RPMI8226 (cell line): Measurements from ENCODE around the gene CACFD1.
A peak's percentile ranks its signal among the peaks of the same experiment; 100 is the strongest.

Source experiments
- DNase-seq: peaks from one replicate; pipeline ENCODE4 v3.0.0-alpha.2; 2015

The CACFD1 gene

GRCh38 chr9:133459476-133460404 is at the start of gene CACFD1:
Gene CACFD1, plus strand, starts transcription at chr9:133459978. Its CDS starts 89 bp downstream, at chr9:133460067.
- DNase-seq = peak; percentile 99

DNA sequence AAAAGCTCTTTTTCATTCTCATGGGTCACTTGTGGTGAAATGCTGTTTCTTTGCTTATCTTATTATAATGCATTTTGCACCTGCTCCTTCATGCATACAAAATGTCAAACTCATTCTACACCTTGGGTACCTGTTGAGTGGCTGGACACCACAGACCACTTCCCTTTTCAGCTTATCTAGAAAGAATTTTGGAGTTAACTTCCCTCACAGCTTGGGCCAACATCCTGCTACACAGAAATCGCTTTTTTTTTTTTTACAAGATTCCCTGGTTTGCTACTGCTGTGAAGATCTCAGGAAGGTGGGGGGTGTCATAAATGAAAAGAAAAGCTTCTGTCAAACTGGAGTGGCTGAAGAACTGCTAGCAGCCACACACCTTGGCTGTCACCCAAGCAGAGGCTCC is 44.6 kb upstream of the CACFD1 start:
- no peak for DNase-seq

GRCh38 chr9:133417541-133418461 is 42.0 kb upstream of the CACFD1 start, which contains the start of gene REXO4:
Gene REXO4, minus strand, starts transcription at chr9:133418010. Its CDS starts 166 bp downstream, at chr9:133417844.
- DNase-seq = peak; percentile 93

GRCh38 chr9:133419005-133419404 is 40.8 kb upstream of the CACFD1 start:
- no peak for DNase-seq

DNA sequence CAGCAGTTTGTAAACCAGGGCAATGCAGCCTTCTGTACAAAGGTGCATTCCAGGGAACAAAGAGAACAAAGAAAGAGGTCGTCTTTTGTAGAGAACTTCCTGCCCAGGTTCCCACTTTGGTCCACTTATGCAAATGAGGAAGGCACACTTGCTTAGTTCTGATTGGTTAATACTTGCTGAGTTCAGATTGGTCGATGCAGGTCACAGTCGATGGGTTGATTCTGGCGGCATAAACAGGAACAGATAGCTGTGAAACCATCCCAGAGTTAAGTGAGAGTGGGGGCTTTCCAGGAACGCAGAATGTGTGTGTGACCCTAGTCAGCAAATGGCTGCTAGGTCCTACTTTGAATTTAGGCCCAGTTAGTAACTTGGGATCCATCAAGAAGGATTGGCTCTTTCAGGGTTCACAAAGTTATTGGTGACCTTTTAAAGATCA is 39.4 kb upstream of the CACFD1 start:
- peak; percentile 57 for DNase-seq

DNA sequence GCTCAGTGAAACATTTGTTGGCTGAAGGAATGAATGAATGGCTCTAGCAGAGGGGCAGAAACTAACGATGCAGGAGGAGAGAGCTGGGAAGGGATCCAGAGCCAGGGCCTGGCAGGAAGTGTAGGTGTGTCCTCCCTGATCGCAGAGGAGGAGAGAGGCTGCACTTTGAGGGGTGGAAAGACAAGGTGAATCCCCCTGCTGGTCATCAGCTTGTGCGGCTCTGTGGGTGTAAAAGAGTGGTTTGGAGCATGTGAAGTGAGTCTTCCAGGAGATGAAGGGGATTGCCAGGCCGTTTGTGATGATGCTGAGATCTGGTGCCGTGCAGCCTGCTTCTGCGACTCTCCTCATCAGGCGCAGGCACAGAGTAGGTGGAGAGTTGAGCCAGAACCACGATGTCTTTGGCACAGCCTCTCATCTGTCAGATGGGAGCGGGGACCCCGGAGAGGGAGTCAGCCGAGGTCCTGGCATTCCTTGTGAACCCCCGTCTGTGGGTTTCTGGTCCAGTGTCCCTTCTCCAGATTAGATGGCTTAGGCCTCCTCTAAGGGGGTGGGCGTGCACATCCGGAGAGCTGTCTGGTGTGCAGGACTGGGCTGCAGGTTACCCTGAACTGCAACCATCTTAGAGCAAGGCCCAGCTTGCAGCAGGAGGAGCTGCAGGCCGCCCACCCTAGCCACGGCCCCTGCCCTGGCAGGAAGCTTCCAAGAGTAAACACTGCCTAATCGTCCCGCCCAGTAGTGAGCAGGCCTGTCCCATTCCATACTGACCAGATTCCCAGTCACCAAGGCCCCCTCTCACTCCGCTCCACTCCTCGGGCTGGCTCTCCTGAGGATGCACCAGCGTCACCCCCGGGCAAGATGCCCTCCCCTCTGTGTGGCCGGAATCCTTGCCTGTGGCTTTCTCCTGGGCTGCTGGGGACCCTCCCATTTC is 37.9 kb upstream of the CACFD1 start, which contains the start of gene ADAMTS13:
ADAMTS13 (plus strand) TSS at position 753 of the 928 bp plus-strand sequence; CDS start at position 830, 77 bp downstream.
- DNase-seq = peak; percentile 49

DNA sequence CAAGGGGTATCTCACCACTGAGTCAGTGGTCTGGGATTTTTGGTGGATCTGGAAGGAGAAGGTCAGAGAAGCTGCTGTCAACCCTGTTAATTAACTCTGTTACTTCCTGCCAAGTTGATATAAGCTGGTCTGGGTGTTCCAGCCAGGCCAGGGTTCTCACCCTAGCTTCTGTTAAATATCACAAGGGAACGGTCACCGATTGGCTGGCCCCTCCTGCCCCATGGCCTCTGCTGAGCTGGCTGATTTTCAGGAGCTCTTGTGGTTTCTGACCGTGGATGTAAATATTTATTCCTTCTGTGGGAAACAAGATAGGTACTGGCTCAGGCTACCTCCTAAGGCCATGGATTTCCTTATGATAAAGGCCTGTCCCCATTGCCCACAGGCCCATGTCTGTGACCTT is 36.6 kb upstream of the CACFD1 start:
- peak; percentile 35 for DNase-seq

DNA sequence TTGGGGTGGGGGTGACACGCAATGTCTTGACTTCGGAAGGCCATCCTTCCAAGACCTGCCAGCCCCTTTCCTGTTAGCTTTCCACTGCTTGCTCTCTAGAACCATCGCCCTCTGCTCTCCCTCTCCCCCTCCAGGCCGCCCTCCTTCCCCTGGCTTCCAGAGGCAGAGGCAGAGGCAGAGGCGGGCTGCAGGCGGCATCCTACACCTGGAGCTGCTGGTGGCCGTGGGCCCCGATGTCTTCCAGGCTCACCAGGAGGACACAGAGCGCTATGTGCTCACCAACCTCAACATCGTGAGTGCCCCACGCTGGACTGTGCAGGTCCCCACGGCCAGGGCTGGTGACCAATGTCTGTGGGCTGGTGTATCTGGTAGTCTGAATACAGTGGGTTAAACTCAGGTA is 35.6 kb upstream of the CACFD1 start:
- DNase-seq = no peak

DNA sequence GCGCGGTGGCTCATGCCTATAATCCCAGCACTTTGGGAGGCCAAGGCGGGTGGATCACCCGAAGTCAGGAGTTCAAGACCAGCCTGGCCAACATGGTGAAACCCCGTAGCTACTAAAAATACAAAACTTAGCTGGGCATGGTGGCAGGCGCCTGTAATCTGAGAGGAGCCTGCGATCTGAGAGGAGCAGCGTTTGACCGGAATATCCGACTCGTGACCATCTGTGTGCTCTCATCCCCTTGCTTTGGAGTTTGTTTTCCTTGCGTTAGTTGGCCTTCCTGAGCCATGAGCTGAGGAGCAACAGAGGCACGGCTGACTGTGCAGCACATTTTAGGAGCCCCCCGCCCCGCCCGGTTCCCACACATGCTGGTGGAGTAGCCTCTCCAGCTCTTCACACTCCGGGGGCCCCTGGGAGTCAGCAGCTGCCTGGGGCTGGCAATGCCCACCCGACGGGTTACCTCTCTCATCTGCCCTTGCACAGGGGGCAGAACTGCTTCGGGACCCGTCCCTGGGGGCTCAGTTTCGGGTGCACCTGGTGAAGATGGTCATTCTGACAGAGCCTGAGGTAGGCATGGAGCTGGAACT is 34.6 kb upstream of the CACFD1 start:
- no peak for DNase-seq

- DNase-seq = peak; percentile 70
Measured at GRCh38 chr9:133426011-133426410, 33.8 kb upstream of the CACFD1 start.

GRCh38 chr9:133427658-133428348 is 32.0 kb upstream of the CACFD1 start:
- DNase-seq = no peak

GRCh38 chr9:133428617-133429101 is 31.1 kb upstream of the CACFD1 start:
- peak; percentile 77 for DNase-seq

GRCh38 chr9:133429214-133429613 is 30.6 kb upstream of the CACFD1 start:
- DNase-seq = no peak

GRCh38 chr9:133429641-133430161 is 30.1 kb upstream of the CACFD1 start:
- DNase-seq = peak; percentile 56

DNA sequence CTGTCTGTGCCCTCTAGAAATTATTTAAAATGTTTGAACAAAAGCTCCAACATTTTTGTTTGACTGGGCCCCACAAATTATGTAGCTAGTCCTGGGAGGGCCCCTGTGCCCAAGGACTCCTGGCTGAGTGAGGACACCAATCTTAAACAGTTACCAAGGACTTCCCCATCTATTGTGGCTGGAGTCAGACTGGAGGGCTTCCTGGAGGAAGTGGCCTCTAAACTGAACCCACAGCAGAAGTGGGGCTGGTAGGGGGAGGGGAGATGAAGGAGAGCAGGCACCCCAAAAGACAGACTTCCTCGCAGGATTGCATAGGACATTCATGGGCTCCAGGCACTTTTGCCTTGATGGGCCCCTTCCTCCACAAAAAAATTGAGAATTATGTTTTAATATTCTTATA is 29.5 kb upstream of the CACFD1 start:
- no peak for DNase-seq

- no peak for DNase-seq
Measured at GRCh38 chr9:133433351-133433843, 26.4 kb upstream of the CACFD1 start.

GRCh38 chr9:133436681-133437080 is 23.1 kb upstream of the CACFD1 start:
- no peak for DNase-seq

DNA sequence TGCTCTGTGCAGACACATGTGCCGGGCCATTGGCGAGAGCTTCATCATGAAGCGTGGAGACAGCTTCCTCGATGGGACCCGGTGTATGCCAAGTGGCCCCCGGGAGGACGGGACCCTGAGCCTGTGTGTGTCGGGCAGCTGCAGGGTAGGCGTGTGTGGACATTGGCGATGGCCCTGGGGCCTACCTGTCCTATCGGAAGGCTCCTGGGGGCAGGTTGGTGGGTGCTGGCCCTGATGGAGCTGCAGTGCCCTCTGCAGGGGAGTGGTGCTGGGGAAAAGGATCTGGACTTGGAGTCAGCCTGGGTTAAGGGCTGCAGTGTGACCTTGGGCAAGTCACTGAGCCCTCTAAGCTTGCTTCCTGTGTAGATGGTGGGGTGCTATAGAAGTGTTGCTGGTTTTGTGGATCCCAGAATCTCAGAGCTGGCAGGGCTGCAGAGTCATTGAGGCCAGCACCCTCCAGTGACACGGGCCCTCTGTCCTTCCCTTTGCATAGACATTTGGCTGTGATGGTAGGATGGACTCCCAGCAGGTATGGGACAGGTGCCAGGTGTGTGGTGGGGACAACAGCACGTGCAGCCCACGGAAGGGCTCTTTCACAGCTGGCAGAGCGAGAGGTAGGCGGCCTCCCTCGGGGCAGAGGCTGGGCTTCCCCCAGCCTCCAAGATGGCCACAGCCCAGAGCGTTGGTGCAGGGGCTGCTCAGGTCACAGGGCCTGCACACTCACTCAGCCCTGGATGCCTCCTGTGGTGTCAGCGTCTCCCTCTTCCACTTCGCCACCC is 21.8 kb upstream of the CACFD1 start:
- DNase-seq = peak; percentile 53

GRCh38 chr9:133439337-133439736 is 20.4 kb upstream of the CACFD1 start:
- DNase-seq = no peak

GRCh38 chr9:133440874-133441273 is 18.9 kb upstream of the CACFD1 start:
- no peak for DNase-seq
